Stimulated activated effector memory CD8-positive, alpha-beta T cell treated with anti-CD3 and anti-CD28 coated beads, Interleukin-12 subunit alpha, Interleukin-12 subunit beta, amount 100 ng/mL, for 72 hours (primary cell): Measurements from ENCODE around the gene ZNF398.

ENCODE experiments used
- ATAC-seq: fragments of 150-1000 bp; cut with Tn5 transposase; 2 replicates; pipeline ENCODE4 v1.10.0; 2021
- DNase-seq, 2 donors: peaks; one replicate each; pipeline ENCODE4 v3.0.0; 2021 to 2022; ENCODE audit warnings: low spot score in 2 of 2
- H3K27ac Mint-ChIP-seq: one replicate; pipeline ENCODE4 v1.8.0; 2022; ENCODE audit warnings: mild to moderate bottlenecking, mixed read lengths
- H3K36me3 Mint-ChIP-seq: one replicate; pipeline ENCODE4 v1.8.0; 2022; ENCODE audit warnings: mild to moderate bottlenecking, mixed read lengths
- H3K4me1 Mint-ChIP-seq: one replicate; pipeline ENCODE4 v1.8.0; 2022; ENCODE audit warnings: mixed read lengths
- H3K4me3 Mint-ChIP-seq: one replicate; pipeline ENCODE4 v1.8.0; 2022; ENCODE audit warnings: mild to moderate bottlenecking, mixed read lengths
- H3K9me3 Mint-ChIP-seq: one replicate; pipeline ENCODE4 v1.8.0; 2022; ENCODE audit warnings: mixed read lengths

Gene ZNF398

GRCh38 chr7:149172534-149172920, 25.3 kb downstream of the ZNF398 start:
- no peaks in the 10 kb centered on the region for H3K9me3 Mint-ChIP-seq
- DNase-seq (no peak), ATAC-seq (no peak)
- H3K4me3 Mint-ChIP-seq = no peak overlapping the region
- no peaks in the 10 kb centered on the region for H3K4me1 Mint-ChIP-seq
- H3K27ac Mint-ChIP-seq = no peak overlapping the region
- H3K36me3 Mint-ChIP-seq = peaks cover 100% of the 10 kb centered on the region

- DNase-seq (no peak), ATAC-seq (no peak)
- Mint-ChIP-seq H3K4me3 (no peak overlapping the region), H3K4me1 (no peaks in the 10 kb centered on the region), H3K36me3 (peaks cover 100% of the 10 kb centered on the region), H3K9me3 (no peaks in the 10 kb centered on the region), H3K27ac (peak overlapping the region; percentile 67)
Observed at GRCh38 chr7:149175150-149175549, 27.9 kb downstream of the ZNF398 start.

DNA sequence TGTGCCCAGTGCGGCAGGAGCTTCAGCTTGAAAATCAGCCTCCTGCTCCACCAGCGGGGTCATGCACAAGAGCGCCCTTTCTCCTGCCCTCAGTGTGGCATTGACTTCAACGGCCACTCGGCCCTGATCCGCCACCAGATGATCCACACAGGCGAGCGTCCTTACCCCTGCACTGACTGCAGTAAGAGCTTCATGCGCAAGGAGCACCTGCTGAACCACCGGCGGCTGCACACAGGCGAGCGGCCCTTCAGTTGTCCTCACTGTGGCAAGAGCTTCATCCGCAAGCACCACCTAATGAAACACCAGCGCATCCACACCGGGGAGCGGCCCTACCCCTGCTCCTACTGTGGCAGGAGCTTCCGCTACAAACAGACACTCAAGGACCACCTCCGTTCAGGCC, 32.0 kb downstream of the ZNF398 start:
- Mint-ChIP-seq H3K4me3 (no peak overlapping the region), H3K36me3 (peaks cover 79% of the 10 kb centered on the region), H3K9me3 (no peaks in the 10 kb centered on the region), H3K4me1 (no peaks in the 10 kb centered on the region), H3K27ac (peak overlapping the region; percentile 40)
- ATAC-seq = no peak
- no peak for DNase-seq

- Mint-ChIP-seq H3K4me1 (no peaks in the 10 kb centered on the region), H3K9me3 (no peaks in the 10 kb centered on the region), H3K36me3 (peaks cover 63% of the 10 kb centered on the region), H3K4me3 (no peak overlapping the region), H3K27ac (peak overlapping the region; percentile 32)
- ATAC-seq = no peak
- DNase-seq = no peak
Observed at GRCh38 chr7:149180722-149181449, 33.6 kb downstream of the ZNF398 start.

DNA sequence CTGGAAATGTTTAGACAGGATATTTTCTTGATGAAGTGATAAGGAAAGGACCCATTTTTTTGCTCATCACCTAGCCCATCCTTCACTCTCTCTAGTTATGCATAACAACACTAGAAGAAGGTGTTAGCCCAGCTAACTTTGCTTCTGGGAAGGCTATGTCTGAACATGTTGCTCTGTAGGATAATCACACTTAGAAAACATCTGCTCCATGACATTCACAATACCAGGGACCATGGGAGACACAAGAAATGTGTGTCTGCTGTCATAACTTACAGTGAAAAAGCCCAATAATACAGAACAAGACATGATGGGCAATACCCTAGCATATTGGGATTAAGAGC, 34.2 kb downstream of the ZNF398 start:
- Mint-ChIP-seq H3K4me1 (no peaks in the 10 kb centered on the region), H3K36me3 (peaks cover 57% of the 10 kb centered on the region), H3K9me3 (no peaks in the 10 kb centered on the region), H3K27ac (peak overlapping the region; percentile 32), H3K4me3 (no peak overlapping the region)
- ATAC-seq (no peak), DNase-seq (no peak)

DNA sequence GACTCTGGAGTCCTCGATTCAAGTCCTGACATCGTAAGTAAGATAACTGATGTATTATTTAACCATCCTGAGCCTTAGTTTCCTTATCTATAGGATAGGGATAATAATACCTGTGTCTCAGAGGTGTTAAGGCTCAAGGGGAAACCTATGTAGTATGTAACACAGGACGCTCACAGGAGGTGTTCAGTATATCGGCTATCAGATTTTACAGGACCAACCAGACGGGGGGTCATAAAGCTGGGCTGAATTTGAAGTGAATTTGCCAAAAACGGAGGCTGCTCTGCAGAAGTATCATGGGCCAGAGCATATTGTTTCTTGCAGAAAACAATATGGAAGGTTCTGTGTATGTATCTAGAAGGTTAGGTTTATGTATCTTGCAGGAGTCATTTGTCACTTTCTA, 37.0 kb downstream of the ZNF398 start:
- H3K9me3 Mint-ChIP-seq = no peaks in the 10 kb centered on the region
- H3K4me1 Mint-ChIP-seq = no peaks in the 10 kb centered on the region
- no peak overlapping the region for H3K27ac Mint-ChIP-seq
- H3K36me3 Mint-ChIP-seq = peaks cover 29% of the 10 kb centered on the region
- no peak overlapping the region for H3K4me3 Mint-ChIP-seq
- ATAC-seq (no peak), DNase-seq (no peak)

- DNase-seq = no peak
- H3K4me3 Mint-ChIP-seq = no peak overlapping the region
- H3K4me1 Mint-ChIP-seq = peaks cover 19% of the 10 kb centered on the region
- peaks cover 6% of the 10 kb centered on the region for H3K36me3 Mint-ChIP-seq
- no peak for ATAC-seq
- H3K27ac Mint-ChIP-seq = peak overlapping the region; percentile 10
- H3K9me3 Mint-ChIP-seq = no peaks in the 10 kb centered on the region
Observed at GRCh38 chr7:149188213-149188612, 41.0 kb downstream of the ZNF398 start.

- Mint-ChIP-seq H3K36me3 (peaks cover under 1% of the 10 kb centered on the region), H3K4me1 (peaks cover 19% of the 10 kb centered on the region), H3K9me3 (no peaks in the 10 kb centered on the region), H3K27ac (peak overlapping the region; percentile 10), H3K4me3 (no peak overlapping the region)
- ATAC-seq = no peak
- DNase-seq = no peak
Observed at GRCh38 chr7:149188637-149189259, 41.5 kb downstream of the ZNF398 start.

DNA sequence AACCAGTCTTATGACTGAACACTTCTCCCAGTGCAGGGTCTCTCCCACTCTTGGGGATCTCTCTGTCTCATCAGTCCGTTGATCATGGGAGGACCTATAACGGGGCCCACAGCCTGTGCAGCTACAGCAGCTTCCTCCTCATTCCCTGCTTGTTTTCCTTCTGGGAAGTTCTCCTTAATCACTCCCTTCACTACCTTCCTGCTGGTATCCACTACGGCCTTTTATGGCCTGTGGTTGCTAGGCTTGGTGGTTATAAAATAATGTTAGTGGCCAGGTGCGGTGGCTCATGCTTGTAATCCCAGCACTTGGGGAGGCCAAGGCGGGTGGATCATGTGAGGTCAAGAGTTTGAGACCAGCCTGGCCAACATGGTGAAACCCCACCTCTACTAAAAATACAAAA, 44.6 kb downstream of the ZNF398 start:
- no peak for ATAC-seq
- peak overlapping the region; percentile 90 for H3K27ac Mint-ChIP-seq

GRCh38 chr7:149194799-149195179, 47.5 kb downstream of the ZNF398 start:
- Mint-ChIP-seq H3K27ac (peak overlapping the region; percentile 94), H3K9me3 (no peaks in the 10 kb centered on the region), H3K36me3 (peaks cover 43% of the 10 kb centered on the region), H3K4me1 (peaks cover 59% of the 10 kb centered on the region), H3K4me3 (peak overlapping the region; percentile 88)
- ATAC-seq (no peak), DNase-seq (no peak)

More for the DNA sequence above, 44.6 kb downstream of the ZNF398 start:
- no peak for DNase-seq
- H3K4me1 Mint-ChIP-seq = peaks cover 33% of the 10 kb centered on the region
- H3K36me3 Mint-ChIP-seq = peaks cover 18% of the 10 kb centered on the region
- peak overlapping the region; percentile 75 for H3K4me3 Mint-ChIP-seq
- no peaks in the 10 kb centered on the region for H3K9me3 Mint-ChIP-seq

GRCh38 chr7:149195180-149196150, 48.2 kb downstream of the ZNF398 start, which contains the start of gene ZNF282:
Gene ZNF282, plus strand, starts transcription at chr7:149195546. Its CDS starts 44 bp downstream, at chr7:149195590.
- Mint-ChIP-seq H3K4me1 (peaks cover 61% of the 10 kb centered on the region), H3K4me3 (peak within 1 kb of the TSS; percentile 88), H3K9me3 (no peaks in the 10 kb centered on the region), H3K27ac (peak within 1 kb of the TSS; percentile 94), H3K36me3 (peaks cover 50% of the 10 kb centered on the region)
- DNase-seq = peak; percentile 70 to 90
- peak; percentile 94 for ATAC-seq

DNA sequence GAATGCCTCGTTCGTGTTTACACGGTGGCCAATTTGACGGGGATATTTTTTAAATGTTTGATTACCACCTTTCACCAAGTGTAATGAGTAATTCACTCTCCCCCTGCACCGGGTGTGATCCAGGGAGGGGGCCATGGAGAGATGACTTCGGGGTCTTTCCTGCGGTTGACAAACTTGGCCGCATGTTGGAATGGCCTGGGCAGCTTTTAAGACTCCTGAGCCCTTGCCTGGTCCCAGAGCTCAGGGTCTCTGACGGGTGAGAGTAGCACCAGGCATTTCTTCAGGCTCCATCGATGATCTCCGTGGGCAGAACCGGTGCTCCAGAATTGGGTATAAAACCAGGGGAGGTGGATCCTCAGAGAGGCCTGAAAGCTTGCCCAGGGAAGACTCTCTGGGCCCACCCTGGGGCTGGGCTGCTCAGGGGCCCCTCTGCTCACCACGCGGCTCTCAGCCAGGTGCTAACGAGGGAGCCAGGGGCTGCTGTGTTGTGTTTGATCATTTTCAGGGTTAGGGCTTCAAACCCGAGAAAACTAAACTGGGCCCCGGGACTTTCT, 49.0 kb downstream of the ZNF398 start:
- DNase-seq = peak in 1 of 2 donors; percentile 61
- Mint-ChIP-seq H3K36me3 (peaks cover 57% of the 10 kb centered on the region), H3K4me1 (peaks cover 61% of the 10 kb centered on the region), H3K4me3 (peak overlapping the region; percentile 88), H3K27ac (peak overlapping the region; percentile 94), H3K9me3 (no peaks in the 10 kb centered on the region)
- ATAC-seq = no peak

DNA sequence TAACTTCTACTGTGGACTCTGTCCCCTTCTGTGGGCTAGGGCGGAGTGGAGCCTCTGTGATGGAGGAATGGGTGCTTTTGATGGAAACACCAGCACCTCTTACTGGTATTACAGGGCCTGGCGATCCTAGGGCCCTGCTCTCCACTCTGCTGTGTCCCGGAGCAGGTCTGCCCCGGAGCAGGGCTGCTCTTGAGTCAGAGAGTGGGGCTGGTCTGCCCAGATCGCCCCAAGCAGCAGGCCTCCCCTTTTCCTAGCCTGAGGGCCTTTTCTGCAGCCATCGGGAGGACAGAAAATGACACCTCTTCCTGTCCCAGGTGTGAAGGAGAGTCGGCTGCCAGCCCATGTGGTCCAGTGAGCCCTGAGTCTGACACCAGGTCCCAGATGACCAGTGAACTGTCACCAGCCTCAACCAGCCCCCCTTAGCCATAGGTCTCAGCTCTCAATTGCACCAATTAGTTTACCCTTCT, 49.5 kb downstream of the ZNF398 start:
- peak overlapping the region; percentile 94 for H3K27ac Mint-ChIP-seq
- peak; percentile 31 for ATAC-seq
- DNase-seq = peak in 1 of 2 donors; percentile 13
- peak overlapping the region; percentile 88 for H3K4me3 Mint-ChIP-seq
- peaks cover 62% of the 10 kb centered on the region for H3K36me3 Mint-ChIP-seq
- H3K9me3 Mint-ChIP-seq = no peaks in the 10 kb centered on the region
- peaks cover 63% of the 10 kb centered on the region for H3K4me1 Mint-ChIP-seq

- no peaks in the 10 kb centered on the region for H3K9me3 Mint-ChIP-seq
- peak overlapping the region; percentile 88 for H3K4me3 Mint-ChIP-seq
- H3K36me3 Mint-ChIP-seq = peaks cover 72% of the 10 kb centered on the region
- peak overlapping the region; percentile 94 for H3K27ac Mint-ChIP-seq
- DNase-seq (no peak), ATAC-seq (no peak)
- H3K4me1 Mint-ChIP-seq = peaks cover 66% of the 10 kb centered on the region
Observed at GRCh38 chr7:149197675-149198074, 50.4 kb downstream of the ZNF398 start.
